OCI-M2 (cell line): Measurements from ENCODE around the gene SLC25A33.

Experiments used
- DNase-seq: peaks from one replicate; lab custom pipeline; 2025; ENCODE audit not compliant: unreplicated experiment; lab: John Stamatoyannopoulos, UW

The SLC25A33 gene

GRCh38 chr1:9586147-9586766, 47.0 kb downstream of the SLC25A33 start:
- no peak for DNase-seq

- peak; percentile 52 for DNase-seq
Observed at GRCh38 chr1:9588551-9589143, 49.4 kb downstream of the SLC25A33 start, which contains the start of gene TMEM201. Gene TMEM201, plus strand, starts transcription at chr1:9588911. Its CDS starts 20 bp downstream, at chr1:9588931.

- no peak for DNase-seq
Observed at GRCh38 chr1:9589144-9589718, 50.0 kb downstream of the SLC25A33 start.

- no peak for DNase-seq
Observed at GRCh38 chr1:9589719-9590157, 50.5 kb downstream of the SLC25A33 start.

- DNase-seq: no peak
Observed at GRCh38 chr1:9590201-9590600, 50.9 kb downstream of the SLC25A33 start.

GRCh38 chr1:9590945-9591668, 51.8 kb downstream of the SLC25A33 start:
- DNase-seq: no peak

- DNase-seq: no peak
Observed at GRCh38 chr1:9591669-9592509, 52.6 kb downstream of the SLC25A33 start.

- DNase-seq: no peak
Observed at GRCh38 chr1:9592510-9593075, 53.3 kb downstream of the SLC25A33 start.

GRCh38 chr1:9593147-9593491, 53.9 kb downstream of the SLC25A33 start:
- DNase-seq: no peak

GRCh38 chr1:9593492-9594465, 54.5 kb downstream of the SLC25A33 start:
- no peak for DNase-seq

- DNase-seq: no peak
Observed at GRCh38 chr1:9594471-9595155, 55.3 kb downstream of the SLC25A33 start.

- DNase-seq: no peak
Observed at GRCh38 chr1:9595156-9595967, 56.1 kb downstream of the SLC25A33 start.

GRCh38 chr1:9595968-9596340, 56.7 kb downstream of the SLC25A33 start:
- no peak for DNase-seq

- no peak for DNase-seq
Observed at GRCh38 chr1:9596415-9597123, 57.3 kb downstream of the SLC25A33 start.

- no peak for DNase-seq
Observed at GRCh38 chr1:9597361-9598315, 58.4 kb downstream of the SLC25A33 start.

- no peak for DNase-seq
Observed at GRCh38 chr1:9598316-9598700, 59.0 kb downstream of the SLC25A33 start.
